Stimulated activated memory B cell treated with anti-CD40 and anti-IgM and Interleukin-4, amounts not matched to agents 10 μg/mL and 1 μg/mL and 100 μg/mL, for 72 hours (primary cell): ENCODE data around the gene SART3.
"Not testable (repeated sequence)": the region's sequence is repeated elsewhere in the genome, so short reads cannot be mapped to it uniquely, and the experiment has no call there.

Source experiments
- ATAC-seq: fragments of 150-1000 bp; cut with Tn5 transposase; 2 replicates; pipeline ENCODE4 v1.10.0; 2021
- H3K27ac Mint-ChIP-seq: one replicate; pipeline ENCODE4 v1.8.0; 2022; ENCODE audit warnings: mild to moderate bottlenecking, mixed read lengths
- H3K27me3 Mint-ChIP-seq: one replicate; pipeline ENCODE4 v1.8.0; 2022; ENCODE audit warnings: mixed read lengths
- H3K36me3 Mint-ChIP-seq: one replicate; pipeline ENCODE4 v1.8.0; 2022; ENCODE audit warnings: mixed read lengths
- H3K4me1 Mint-ChIP-seq: one replicate; pipeline ENCODE4 v1.8.0; 2022; ENCODE audit warnings: mixed read lengths
- H3K4me3 Mint-ChIP-seq: one replicate; pipeline ENCODE4 v1.8.0; 2022; ENCODE audit warnings: mild to moderate bottlenecking, moderate library complexity, mixed read lengths
- H3K9me3 Mint-ChIP-seq: one replicate; pipeline ENCODE4 v1.8.0; 2022; ENCODE audit warnings: mixed read lengths

The SART3 gene

GRCh38 chr12:108514973-108515814 lies 45.8 kb downstream of the SART3 start, which contains the start of gene FICD:
Gene FICD, plus strand, starts transcription at chr12:108515277. Its CDS starts 1,696 bp downstream, at chr12:108516973.
- ATAC-seq: peak; percentile 94
- peaks cover 62% of the 10 kb centered on the region for H3K4me1 Mint-ChIP-seq

DNA sequence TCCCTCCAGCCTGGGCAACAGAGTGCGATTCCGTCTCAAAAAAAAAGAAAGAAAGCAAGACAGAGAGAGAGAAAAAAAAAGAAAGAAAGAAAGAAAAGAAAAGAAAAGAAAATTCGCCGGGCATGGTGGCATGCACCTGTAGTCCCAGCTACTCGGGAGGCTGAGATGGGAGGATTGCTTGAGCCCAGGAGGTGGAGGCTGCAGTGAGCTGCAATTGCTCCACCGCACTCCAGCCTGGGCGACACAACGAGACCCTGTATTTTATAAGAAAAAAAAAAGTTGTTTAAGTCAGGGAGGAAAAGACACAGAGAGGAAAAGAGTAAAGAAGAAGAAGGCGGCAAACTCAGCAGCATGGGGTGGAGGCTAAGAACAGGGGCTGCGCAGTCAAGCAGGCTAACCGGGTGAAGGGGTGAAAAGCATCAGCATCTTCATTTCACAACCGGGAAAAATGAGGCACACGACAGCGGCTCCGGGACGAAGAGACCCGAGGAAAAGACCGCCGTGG lies 46.5 kb downstream of the SART3 start:
- Mint-ChIP-seq H3K27ac (peak overlapping the region; percentile 78), H3K4me3 (peak overlapping the region; percentile 87), H3K4me1 (peaks cover 62% of the 10 kb centered on the region), H3K9me3 (no peaks in the 10 kb centered on the region), H3K36me3 (peaks cover 22% of the 10 kb centered on the region), H3K27me3 (no peaks in the 10 kb centered on the region)
- ATAC-seq: peak; percentile 10

More at GRCh38 chr12:108514973-108515814, 45.8 kb downstream of the SART3 start, which contains the start of gene FICD:
- Mint-ChIP-seq H3K4me3 (peak within 1 kb of the TSS; percentile 87), H3K27me3 (no peaks in the 10 kb centered on the region), H3K36me3 (peaks cover 26% of the 10 kb centered on the region), H3K9me3 (no peaks in the 10 kb centered on the region), H3K27ac (peak within 1 kb of the TSS; percentile 78)

- Mint-ChIP-seq H3K9me3 (no peaks in the 10 kb centered on the region), H3K4me3 (peak overlapping the region; percentile 85), H3K27ac (peak overlapping the region; percentile 96), H3K27me3 (no peaks in the 10 kb centered on the region), H3K4me1 (peaks cover 60% of the 10 kb centered on the region), H3K36me3 (peaks cover 3% of the 10 kb centered on the region)
- ATAC-seq: peak; percentile 64
Measured at GRCh38 chr12:108511633-108512540, 49.1 kb downstream of the SART3 start.

GRCh38 chr12:108510836-108511235 lies 50.1 kb downstream of the SART3 start:
- H3K4me1 Mint-ChIP-seq: peaks cover 50% of the 10 kb centered on the region
- no peaks in the 10 kb centered on the region for H3K27me3 Mint-ChIP-seq
- H3K4me3 Mint-ChIP-seq: peak overlapping the region; percentile 85
- H3K9me3 Mint-ChIP-seq: peaks cover under 1% of the 10 kb centered on the region
- H3K27ac Mint-ChIP-seq: peak overlapping the region; percentile 96
- ATAC-seq: no peak
- H3K36me3 Mint-ChIP-seq: no peaks in the 10 kb centered on the region

- Mint-ChIP-seq H3K27ac (no peak overlapping the region), H3K36me3 (no peaks in the 10 kb centered on the region), H3K27me3 (no peaks in the 10 kb centered on the region), H3K4me3 (no peak overlapping the region), H3K4me1 (peaks cover 47% of the 10 kb centered on the region), H3K9me3 (peaks cover 3% of the 10 kb centered on the region)
- ATAC-seq: no peak
Measured at GRCh38 chr12:108509806-108510205, 51.2 kb downstream of the SART3 start.

- Mint-ChIP-seq H3K4me3 (no peak overlapping the region), H3K4me1 (peaks cover 33% of the 10 kb centered on the region), H3K27ac (peak overlapping the region; percentile 50), H3K9me3 (peaks cover 7% of the 10 kb centered on the region), H3K36me3 (no peaks in the 10 kb centered on the region), H3K27me3 (no peaks in the 10 kb centered on the region)
- peak; percentile 54 for ATAC-seq
Measured at GRCh38 chr12:108507971-108508642, 52.9 kb downstream of the SART3 start.

DNA sequence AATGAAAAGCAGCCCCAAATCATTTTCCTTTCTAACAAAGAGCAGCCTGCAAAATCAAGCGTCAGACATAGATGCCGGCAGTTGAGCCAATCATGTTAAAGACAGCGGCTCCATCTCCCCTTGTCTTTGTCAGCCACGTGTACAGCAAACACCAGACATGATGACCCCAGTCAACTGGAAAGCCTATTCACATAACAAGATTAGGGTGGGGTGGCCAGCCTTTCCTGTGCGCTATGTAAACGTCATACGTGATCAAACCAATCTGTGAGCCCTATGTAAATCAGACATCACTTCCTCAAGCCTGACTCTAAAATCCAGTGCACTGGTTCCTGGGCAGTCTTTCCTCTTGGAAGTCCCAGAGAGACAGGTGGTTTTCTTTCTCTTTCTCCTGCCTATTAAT lies 55.8 kb downstream of the SART3 start:
- Mint-ChIP-seq H3K36me3 (no peaks in the 10 kb centered on the region), H3K27me3 (peaks cover 1% of the 10 kb centered on the region), H3K9me3 (peaks cover 15% of the 10 kb centered on the region), H3K4me3 (no peak overlapping the region), H3K4me1 (peaks cover 9% of the 10 kb centered on the region), H3K27ac (no peak overlapping the region)
- ATAC-seq: no peak

GRCh38 chr12:108502922-108503321 lies 58.1 kb downstream of the SART3 start:
- H3K9me3 Mint-ChIP-seq: peaks cover 15% of the 10 kb centered on the region
- H3K27me3 Mint-ChIP-seq: peaks cover 12% of the 10 kb centered on the region
- H3K4me3 Mint-ChIP-seq: no peak overlapping the region
- H3K4me1 Mint-ChIP-seq: peaks cover 2% of the 10 kb centered on the region
- H3K27ac Mint-ChIP-seq: no peak overlapping the region
- no peak for ATAC-seq
- no peaks in the 10 kb centered on the region for H3K36me3 Mint-ChIP-seq

DNA sequence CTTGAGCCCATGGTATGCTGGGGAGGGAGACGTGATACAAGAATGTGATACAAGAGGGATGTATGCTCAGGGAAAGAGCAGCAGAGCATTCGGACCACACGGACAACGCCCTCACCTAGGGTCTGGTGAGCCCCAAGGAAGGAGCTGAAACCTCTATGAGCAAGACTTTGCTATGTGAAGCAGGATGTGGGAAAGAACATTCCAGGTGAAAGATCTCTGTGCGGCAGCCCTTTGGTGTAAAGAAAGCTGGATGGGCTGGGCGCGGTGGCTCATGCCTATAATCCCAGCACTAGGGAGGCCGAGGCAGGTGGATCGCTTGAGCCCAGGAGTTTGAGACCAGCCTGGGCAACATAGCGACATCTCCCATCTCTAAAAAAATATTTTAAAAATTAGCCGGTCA lies 62.8 kb downstream of the SART3 start:
- Mint-ChIP-seq H3K27ac (no peak overlapping the region), H3K27me3 (peaks cover 38% of the 10 kb centered on the region), H3K9me3 (peaks cover 13% of the 10 kb centered on the region), H3K4me3 (no peak overlapping the region), H3K36me3 (no peaks in the 10 kb centered on the region), H3K4me1 (no peaks in the 10 kb centered on the region)
- no peak for ATAC-seq

GRCh38 chr12:108495823-108496579 lies 65.0 kb downstream of the SART3 start:
- no peak overlapping the region for H3K4me3 Mint-ChIP-seq
- no peak overlapping the region for H3K27ac Mint-ChIP-seq
- no peak for ATAC-seq
- no peaks in the 10 kb centered on the region for H3K4me1 Mint-ChIP-seq
- no peaks in the 10 kb centered on the region for H3K36me3 Mint-ChIP-seq
- peaks cover 5% of the 10 kb centered on the region for H3K9me3 Mint-ChIP-seq
- H3K27me3 Mint-ChIP-seq: peaks cover 44% of the 10 kb centered on the region

GRCh38 chr12:108495054-108495453 lies 65.9 kb downstream of the SART3 start:
- no peaks in the 10 kb centered on the region for H3K4me1 Mint-ChIP-seq
- H3K27ac Mint-ChIP-seq: no peak overlapping the region
- H3K27me3 Mint-ChIP-seq: peaks cover 45% of the 10 kb centered on the region
- H3K9me3 Mint-ChIP-seq: peaks cover 5% of the 10 kb centered on the region
- ATAC-seq: peak; percentile 35
- H3K36me3 Mint-ChIP-seq: no peaks in the 10 kb centered on the region
- no peak overlapping the region for H3K4me3 Mint-ChIP-seq

DNA sequence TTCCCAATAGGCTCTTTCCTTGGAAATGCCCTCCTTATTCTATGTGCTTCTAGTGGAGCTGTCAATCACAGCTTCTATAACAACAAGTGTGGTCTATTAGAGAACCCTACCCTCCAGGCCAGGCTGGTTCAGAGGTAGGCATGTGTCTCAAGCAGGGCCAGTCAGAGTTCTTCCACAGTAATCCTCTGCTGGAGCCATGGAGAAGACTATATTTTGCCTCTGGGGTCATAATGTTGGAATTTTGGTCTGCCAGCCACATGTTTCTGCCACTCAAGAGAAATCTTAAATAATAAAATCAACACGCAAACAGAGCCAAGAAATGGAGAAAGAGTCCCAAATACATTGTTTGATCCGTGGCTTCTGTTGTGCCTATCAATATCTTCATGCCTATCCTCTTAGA lies 69.7 kb downstream of the SART3 start:
- peaks cover 15% of the 10 kb centered on the region for H3K9me3 Mint-ChIP-seq
- H3K27ac Mint-ChIP-seq: no peak overlapping the region
- no peaks in the 10 kb centered on the region for H3K4me1 Mint-ChIP-seq
- ATAC-seq: no peak
- H3K4me3 Mint-ChIP-seq: no peak overlapping the region
- H3K27me3 Mint-ChIP-seq: peaks cover 66% of the 10 kb centered on the region
- H3K36me3 Mint-ChIP-seq: peaks cover 6% of the 10 kb centered on the region

- peaks cover 66% of the 10 kb centered on the region for H3K27me3 Mint-ChIP-seq
- H3K4me3 Mint-ChIP-seq, ATAC-seq: not testable (repeated sequence)
Measured at GRCh38 chr12:108487029-108487428, 73.9 kb downstream of the SART3 start.

DNA sequence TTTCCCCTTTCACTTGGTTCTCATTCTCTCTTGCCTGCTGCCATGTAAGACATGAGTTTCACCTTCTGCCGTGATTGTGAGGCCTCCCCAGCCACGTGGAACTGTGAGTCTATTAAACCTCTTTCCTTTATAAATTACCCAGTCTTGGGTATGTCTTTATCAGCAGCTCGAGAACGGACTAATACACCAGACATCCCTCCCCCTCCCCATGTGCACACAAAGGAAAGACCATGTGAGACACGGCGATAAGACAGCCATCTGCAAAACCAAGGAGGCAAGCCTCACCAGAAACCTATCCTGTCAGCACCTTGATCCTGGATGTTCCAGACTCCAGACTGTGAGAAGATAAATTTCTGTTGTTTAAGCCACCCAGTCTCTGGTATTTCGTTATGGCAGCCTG lies 75.6 kb downstream of the SART3 start:
- peaks cover 73% of the 10 kb centered on the region for H3K27me3 Mint-ChIP-seq
- ATAC-seq, H3K4me3 Mint-ChIP-seq, H3K4me1 Mint-ChIP-seq, H3K36me3 Mint-ChIP-seq, H3K27ac Mint-ChIP-seq: not testable (repeated sequence)
- peaks cover 16% of the 10 kb centered on the region for H3K9me3 Mint-ChIP-seq

More at GRCh38 chr12:108487029-108487428, 73.9 kb downstream of the SART3 start:
- peaks cover 16% of the 10 kb centered on the region for H3K9me3 Mint-ChIP-seq
- not testable (repeated sequence) for H3K36me3 Mint-ChIP-seq, H3K4me1 Mint-ChIP-seq, H3K27ac Mint-ChIP-seq
